GM19351 (cell line): ENCODE data around the gene C11orf91.
"Not testable (repeated sequence)": the region's sequence is repeated elsewhere in the genome, so short reads cannot be mapped to it uniquely, and the experiment has no call there.

Experiments used
- ATAC-seq: cut with Tn5 transposase; IDR thresholded peaks from one replicate; pipeline ENCODE4 v1.9.1; 2021; ENCODE audit warnings: mild to moderate bottlenecking, moderate library complexity; ENCODE audit not compliant: unreplicated experiment

C11orf91 gene

GRCh38 chr11:33700502-33701271 lies at the start of gene C11orf91:
Gene C11orf91, minus strand, starts transcription at chr11:33700826. Its CDS starts 86 bp downstream, at chr11:33700740.
- peak; percentile 94 for ATAC-seq

- no peak for ATAC-seq
Observed at GRCh38 chr11:33747979-33748378, 47.4 kb upstream of the C11orf91 start.

DNA sequence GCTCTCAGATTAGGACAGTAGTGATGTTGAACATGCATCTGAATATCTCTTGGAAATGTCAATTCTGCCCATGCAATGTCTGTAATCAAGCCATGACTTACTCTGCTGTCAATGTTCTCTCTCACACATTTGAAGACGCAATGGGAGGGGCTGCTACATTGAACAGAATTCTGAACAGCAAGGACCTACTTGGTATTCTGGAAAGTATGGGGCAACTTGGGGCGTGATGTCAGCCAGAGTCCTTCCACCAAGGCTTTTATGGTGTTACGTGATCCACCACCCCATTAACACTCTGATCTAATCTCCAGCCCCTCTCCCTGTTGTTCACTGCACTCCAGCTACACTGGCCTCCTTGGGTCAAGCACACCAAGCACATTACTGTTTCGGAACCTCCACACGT lies 42.7 kb upstream of the C11orf91 start:
- no peak for ATAC-seq

- no peak for ATAC-seq
Observed at GRCh38 chr11:33742249-33742851, 41.7 kb upstream of the C11orf91 start.

GRCh38 chr11:33741806-33742205 lies 41.2 kb upstream of the C11orf91 start:
- no peak for ATAC-seq

GRCh38 chr11:33737362-33737821 lies 36.8 kb upstream of the C11orf91 start:
- ATAC-seq, result no peak

- peak; percentile 64 for ATAC-seq
Observed at GRCh38 chr11:33736148-33736812, 35.7 kb upstream of the C11orf91 start, which contains the start of gene CD59. Gene CD59, minus strand, starts transcription at chr11:33736423. Its CDS starts 13,978 bp downstream, at chr11:33722445.

DNA sequence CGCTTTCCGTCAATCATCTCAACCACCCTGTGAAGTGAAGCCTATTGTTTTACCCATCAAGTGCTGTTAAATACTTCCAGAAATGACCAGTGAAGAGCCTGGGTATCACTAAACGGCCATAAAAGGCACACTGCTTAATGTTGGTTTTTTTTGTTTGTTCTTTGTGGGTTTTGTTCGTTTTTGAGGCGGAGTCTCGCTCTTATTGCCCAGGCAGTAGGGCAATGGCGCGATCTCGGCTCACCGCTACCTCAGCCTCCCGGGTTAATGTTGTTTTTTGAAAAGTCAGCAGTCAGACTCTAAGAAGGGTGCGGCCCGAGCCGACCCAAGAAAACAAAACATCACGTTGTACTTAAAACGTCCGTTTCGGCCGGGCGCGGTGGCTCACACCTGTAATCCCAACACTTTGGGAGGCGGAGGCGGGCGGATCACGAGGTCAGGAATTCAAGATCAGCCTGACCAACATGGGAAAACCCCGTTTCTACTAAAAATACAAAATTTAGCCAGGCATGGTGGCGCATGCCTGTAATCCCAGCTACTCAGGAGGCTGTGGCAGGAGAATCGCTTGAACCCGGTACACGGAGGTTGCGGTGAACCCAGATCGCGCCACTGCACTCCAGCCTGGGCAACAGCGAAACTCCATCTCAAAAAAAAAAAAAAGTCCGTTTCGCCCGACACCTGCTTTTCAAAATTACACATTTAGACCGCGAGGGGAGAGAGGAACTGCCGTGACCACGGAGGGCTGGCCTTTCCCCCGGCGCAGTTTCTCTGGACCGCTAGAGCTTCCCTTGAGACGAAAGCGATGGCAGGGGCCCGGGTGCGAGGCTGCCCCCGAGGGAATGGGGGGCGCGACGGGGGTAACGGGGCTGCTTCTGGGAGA lies 34.9 kb upstream of the C11orf91 start:
- ATAC-seq, result peak; percentile 59

GRCh38 chr11:33734441-33735270 lies 34.0 kb upstream of the C11orf91 start:
- ATAC-seq, result no peak

DNA sequence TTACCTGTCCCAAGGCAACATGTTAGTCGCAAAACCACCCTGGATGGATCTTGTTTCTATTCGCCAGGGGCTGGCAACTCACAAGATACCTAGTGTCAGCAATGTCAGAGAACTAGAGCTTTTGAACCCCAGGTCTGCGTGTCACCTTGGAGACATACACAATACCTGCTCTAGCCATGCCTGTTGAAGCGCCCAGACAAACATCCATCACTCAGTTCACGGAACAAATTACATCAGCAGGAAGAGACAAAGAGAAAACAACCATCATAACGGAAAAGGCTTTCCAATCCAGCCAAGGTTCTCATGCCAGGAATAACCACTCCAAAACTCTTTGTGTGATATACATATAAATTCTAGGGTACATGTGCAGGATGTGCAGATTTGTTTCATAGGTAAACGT lies 33.4 kb upstream of the C11orf91 start:
- no peak for ATAC-seq

GRCh38 chr11:33731723-33732531 lies 31.3 kb upstream of the C11orf91 start:
- ATAC-seq, result no peak

GRCh38 chr11:33730716-33731115 lies 30.1 kb upstream of the C11orf91 start:
- ATAC-seq, result no peak

DNA sequence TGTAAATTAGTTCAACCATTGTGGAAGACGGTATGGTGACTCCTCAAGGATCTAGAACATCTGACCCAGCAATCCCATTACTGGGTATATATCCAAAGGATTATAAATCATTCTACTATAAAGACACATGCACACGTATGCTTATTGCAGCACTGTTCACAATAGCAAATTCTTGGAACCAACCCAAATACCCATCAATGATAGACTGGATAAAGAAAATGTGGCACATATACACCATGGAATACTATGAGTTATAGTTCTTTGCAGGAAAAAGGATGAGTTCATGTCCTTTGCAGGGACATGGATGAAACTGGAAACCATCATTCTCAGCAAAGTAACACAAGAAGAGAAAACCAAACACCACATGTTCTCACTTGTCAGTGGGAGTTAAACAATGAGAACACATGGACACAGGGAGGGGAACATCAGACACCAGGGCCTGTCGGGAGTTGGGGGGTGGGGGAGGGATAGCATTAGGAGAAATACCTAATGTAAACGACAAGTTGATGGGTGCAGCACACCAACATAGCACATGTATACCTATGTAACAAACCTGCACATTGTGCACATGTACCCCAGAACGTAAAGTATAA lies 28.5 kb upstream of the C11orf91 start:
- ATAC-seq, result not testable (repeated sequence)

DNA sequence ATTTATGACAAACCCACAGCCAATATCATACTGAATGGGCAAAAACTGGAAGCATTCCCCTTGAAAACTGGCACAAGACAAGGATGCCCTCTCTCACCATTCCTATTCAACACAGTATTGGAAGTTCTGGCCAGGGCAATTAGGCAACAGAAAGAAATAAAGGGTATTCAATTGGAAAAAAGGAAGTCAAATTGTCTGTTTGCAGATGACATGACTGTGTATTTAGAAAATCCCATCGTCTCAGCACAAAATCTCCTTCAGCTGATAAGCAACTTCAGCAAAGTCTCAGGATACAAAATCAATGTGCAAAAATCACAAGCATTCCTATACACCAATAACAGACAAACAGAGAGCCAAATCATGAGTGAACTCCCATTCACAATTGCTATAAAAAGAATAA lies 26.9 kb upstream of the C11orf91 start:
- not testable (repeated sequence) for ATAC-seq

DNA sequence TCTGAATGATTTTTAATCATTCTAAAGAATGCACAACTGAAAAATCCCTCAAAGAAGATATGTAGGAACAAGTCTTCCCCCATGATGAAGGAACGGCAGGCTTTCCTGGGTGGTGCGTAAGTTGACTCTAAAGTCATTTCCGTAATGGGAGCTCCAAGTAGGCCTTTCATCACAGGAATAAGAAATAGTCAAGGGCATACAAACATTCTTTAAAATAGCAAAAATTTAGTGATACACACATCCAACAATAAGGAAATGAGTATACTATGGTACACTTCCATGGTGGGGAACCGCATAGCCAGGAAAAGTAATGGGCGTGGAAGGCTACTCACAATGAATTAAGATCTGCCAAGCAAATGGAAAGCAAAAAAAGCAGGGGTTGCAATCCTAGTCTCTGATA lies 24.9 kb upstream of the C11orf91 start:
- no peak for ATAC-seq

DNA sequence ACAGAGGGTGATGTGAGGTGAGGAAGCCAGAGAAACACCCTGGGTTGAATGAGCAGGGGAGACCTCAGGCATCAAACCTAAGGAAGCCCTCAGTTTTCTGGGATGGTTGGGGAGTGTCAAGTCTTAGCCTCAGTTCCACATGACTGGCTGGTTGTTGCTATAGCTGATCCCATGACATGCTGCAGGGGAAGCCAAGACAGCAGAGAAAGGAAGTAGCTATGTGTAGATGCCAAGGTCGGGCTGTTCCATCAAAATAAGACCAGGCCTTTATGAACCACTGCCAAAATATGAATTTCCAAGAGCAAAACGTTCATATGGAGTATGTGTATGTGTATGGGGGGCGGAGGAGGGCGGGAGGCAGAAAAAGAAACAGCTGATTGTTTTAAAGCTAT lies 24.0 kb upstream of the C11orf91 start:
- ATAC-seq, result no peak

DNA sequence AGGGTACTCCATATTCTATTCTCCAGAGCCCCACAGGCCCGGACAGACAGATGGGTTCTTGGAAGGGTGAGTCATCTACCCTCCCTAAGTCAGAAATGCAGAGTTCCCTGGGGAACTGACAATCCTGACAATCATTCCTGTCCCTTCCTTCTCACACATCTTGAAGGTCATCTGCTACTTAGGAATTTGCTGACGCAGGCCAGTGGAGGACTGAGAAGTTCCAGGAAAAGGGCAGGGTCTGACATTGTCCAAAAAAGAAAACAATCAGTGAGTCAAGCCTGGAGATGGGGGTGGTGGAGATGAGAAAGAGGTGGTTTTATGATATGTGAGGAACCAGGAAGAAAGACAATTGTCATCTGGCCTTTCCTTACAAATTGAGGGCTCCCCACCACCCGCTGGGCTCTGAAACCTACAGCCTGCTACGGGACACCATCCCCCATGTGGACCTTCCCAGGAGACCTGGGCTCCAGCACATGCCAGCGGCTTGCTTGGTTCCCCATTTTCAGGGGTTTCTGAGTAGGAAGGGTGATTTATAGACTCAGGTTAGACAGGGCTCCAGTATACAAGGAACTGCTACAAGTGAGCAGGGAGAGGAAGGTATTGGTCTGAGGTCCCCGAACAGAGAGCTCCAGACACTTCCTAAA lies 22.7 kb upstream of the C11orf91 start:
- ATAC-seq, result no peak

- peak; percentile 92 for ATAC-seq
Observed at GRCh38 chr11:33722590-33723234, 22.1 kb upstream of the C11orf91 start.
